Transverse colon (tissue), 4 donors: ENCODE measurements around the gene NXPE3. TPM values are rescaled to one million over a fixed set of nuclear protein-coding genes. Genes with fewer than 3 reads are reported as not detected.

Experiments
- DNase-seq: peaks from one replicate; pipeline ENCODE4 v3.0.0-alpha.2; 2019
- H3K27ac ChIP-seq, 4 donors: fragments of 200-600 bp; sonication (generic); 2 replicates each; pipeline ENCODE4 v1.5.1; 2016 to 2018; ENCODE audit warnings: inconsistent platforms in 4 of 4
- H3K27me3 ChIP-seq: fragments of 200-600 bp; sonication (generic); 2 replicates; pipeline ENCODE4 v1.5.1; 2017; ENCODE audit warnings: inconsistent platforms
- H3K36me3 ChIP-seq, 4 donors: fragments of 200-600 bp; sonication (generic); 2 replicates each; pipeline ENCODE4 v1.5.1; 2017 to 2019; ENCODE audit warnings: inconsistent platforms in 4 of 4
- H3K4me1 ChIP-seq, 4 donors: fragments of 200-600 bp; sonication (generic); 2 replicates each; pipeline ENCODE4 v1.5.1; 2017 to 2020; ENCODE audit warnings: inconsistent platforms in 4 of 4
- H3K4me3 ChIP-seq, 4 donors: fragments of 200-600 bp; sonication (generic); 1 replicate in 1 of 4; 2 replicates in 3 of 4; pipeline versions ENCODE4 v1.5.1 to v1.6.1; 2017 to 2019; ENCODE audit warnings: inconsistent platforms in 4 of 4
- H3K9me3 ChIP-seq, 2 donors: fragments of 200-600 bp; sonication (generic); 2 replicates each; pipeline ENCODE4 v1.5.1; 2017 to 2019; ENCODE audit warnings: inconsistent platforms in 2 of 2
- EP300 ChIP-seq: sonication (generic); formaldehyde crosslinking; IDR thresholded peaks from one replicate; pipeline ENCODE4 v1.6.1; 2017; ENCODE audit warnings: antibody characterized with exemption, low read depth
- POLR2A ChIP-seq: fragments of 450-650 bp; IDR thresholded peaks from one replicate; pipeline ENCODE4 v1.6.1; 2016; ENCODE audit warnings: antibody characterized with exemption, mild to moderate bottlenecking, moderate library complexity
- POLR2AphosphoS5 ChIP-seq, 3 donors: sonication (generic); formaldehyde crosslinking; IDR thresholded peaks; one replicate each; pipeline ENCODE4 v1.6.1; 2016; ENCODE audit warnings: antibody characterized with exemption in 3 of 3
- WGBS, 2 donors: methylation state at CpG; one replicate each; pipeline ENCODE4 v1.1.5; 2018; ENCODE audit warnings: low coverage in 1 of 2; 5-methylcytosine and 5-hydroxymethylcytosine counted together
- in situ Hi-C, 4 donors: fragments of 200-750 bp; cut with MboI; loops; one replicate each; pipeline versions ENCODE4 v1.15.0 to v1.15.1; 2017; ENCODE audit warnings: low sequenced_read_pairs in 3 of 4, low pct_ligation_motif_present in 1 of 4, low pct_unique_long_range_greater_than_20kb in 1 of 4
- intact Hi-C: fragments of 100-400 bp; cut with DNase I; formaldehyde crosslinking; loops from one replicate; pipeline ENCODE4 v1.15.1; 2023; ENCODE audit warnings: low total_unique reads
- total RNA-seq, 4 donors: library from RNA; depleted of rRNA; stranded (reverse); fragments of >200 nt; gene quantifications; one replicate each; pipeline ENCODE4 v1.1.0, GENCODE V29; 2016
- TF ChIP-seq, protein P1 (sequence below), 5 experiments: fragments of 200-600 bp in 3 of 5; fragments of 450-650 bp in 2 of 5; sonication (generic) in 3 of 5; IDR thresholded peaks; 1 replicate in 2 of 5; 2 replicates in 3 of 5; pipeline ENCODE4 v1.5.1; 2016 to 2017; ENCODE audit warnings: antibody characterized with exemption in 5 of 5, inconsistent platforms in 3 of 5, mild to moderate bottlenecking in 2 of 5, moderate library complexity in 1 of 5

NXPE3 gene
- total RNA-seq, 4 donors from 2014 or later: 2.2 to 8.1 (median 2.9) TPM

DNA sequence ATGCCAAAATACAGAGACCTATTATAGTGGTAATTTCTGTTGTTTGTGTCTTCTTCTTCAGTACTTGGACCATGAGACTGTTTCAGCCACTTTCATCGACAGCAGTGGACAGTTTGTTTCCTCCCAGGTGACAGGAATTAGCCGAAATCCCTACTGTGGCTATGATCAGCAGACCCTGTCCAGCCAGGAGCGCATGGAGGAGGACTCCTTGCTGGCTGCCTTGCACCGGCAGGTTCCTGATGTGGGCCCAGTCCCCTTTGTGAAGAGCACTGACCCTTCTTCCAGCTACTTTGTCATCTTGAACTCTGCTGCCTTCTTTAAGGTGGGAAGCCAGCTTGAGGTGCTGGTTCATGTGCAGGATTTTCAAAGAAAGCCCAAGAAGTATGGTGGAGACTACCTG lies 22.2 kb downstream of the NXPE3 start:
- DNase-seq: no peak
- H3K27ac ChIP-seq: no peak overlapping the region
- H3K4me3 ChIP-seq: no peak overlapping the region
- H3K9me3 ChIP-seq: no peaks in the 10 kb centered on the region
- no peaks in the 10 kb centered on the region for H3K27me3 ChIP-seq
- H3K4me1 ChIP-seq: peaks cover 0 to 11% (median 4%) of the 10 kb centered on the region in 4 donors
- no peaks in the 10 kb centered on the region for H3K36me3 ChIP-seq
- no peak for TF ChIP-seq POLR2A
- no peak for TF ChIP-seq POLR2AphosphoS5 (IDR thresholded peaks at IDR 0.05)
- TF ChIP-seq, protein P1, sequence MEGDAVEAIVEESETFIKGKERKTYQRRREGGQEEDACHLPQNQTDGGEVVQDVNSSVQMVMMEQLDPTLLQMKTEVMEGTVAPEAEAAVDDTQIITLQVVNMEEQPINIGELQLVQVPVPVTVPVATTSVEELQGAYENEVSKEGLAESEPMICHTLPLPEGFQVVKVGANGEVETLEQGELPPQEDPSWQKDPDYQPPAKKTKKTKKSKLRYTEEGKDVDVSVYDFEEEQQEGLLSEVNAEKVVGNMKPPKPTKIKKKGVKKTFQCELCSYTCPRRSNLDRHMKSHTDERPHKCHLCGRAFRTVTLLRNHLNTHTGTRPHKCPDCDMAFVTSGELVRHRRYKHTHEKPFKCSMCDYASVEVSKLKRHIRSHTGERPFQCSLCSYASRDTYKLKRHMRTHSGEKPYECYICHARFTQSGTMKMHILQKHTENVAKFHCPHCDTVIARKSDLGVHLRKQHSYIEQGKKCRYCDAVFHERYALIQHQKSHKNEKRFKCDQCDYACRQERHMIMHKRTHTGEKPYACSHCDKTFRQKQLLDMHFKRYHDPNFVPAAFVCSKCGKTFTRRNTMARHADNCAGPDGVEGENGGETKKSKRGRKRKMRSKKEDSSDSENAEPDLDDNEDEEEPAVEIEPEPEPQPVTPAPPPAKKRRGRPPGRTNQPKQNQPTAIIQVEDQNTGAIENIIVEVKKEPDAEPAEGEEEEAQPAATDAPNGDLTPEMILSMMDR (IDR thresholded peaks at IDR 0.05): no peak
- TF ChIP-seq EP300: no peak
- WGBS, 2 donors: 90 to 94% methylated on average over 3 to 4 of the region's 4 CpGs
- intact Hi-C loops (loop anchor here (10.0 kb wide), 1 partner anchor 54 kb away; no protein-coding TSS in a partner anchor), in situ Hi-C loops (loop anchor here (5.0 to 25.0 kb wide), 3 partner anchors 426 to 736 kb away; no protein-coding TSS in a partner anchor)

DNA sequence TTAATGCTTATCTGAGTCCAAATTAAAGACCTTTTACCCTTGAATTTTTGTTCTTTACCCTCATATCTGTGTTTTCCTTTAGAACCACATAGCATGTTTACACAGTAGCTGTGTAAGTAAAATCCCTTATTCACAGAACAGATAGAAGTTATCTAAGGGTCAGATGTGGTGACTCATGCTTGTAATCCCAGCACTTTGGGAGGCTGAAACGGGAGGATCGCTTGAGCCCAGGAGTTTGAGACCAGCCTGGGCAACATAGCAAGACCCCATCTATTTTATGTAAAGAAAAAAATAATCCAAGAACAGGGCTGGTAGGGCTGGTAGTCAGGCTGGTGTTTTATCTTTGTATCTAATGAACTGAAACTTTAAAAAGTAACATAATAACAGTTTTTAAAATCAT lies 23.2 kb downstream of the NXPE3 start:
- no peaks in the 10 kb centered on the region for H3K36me3 ChIP-seq
- H3K27me3 ChIP-seq: no peaks in the 10 kb centered on the region
- H3K4me3 ChIP-seq: no peak overlapping the region
- in situ Hi-C loops (loop anchor here (5.0 to 25.0 kb wide), 3 partner anchors 425 to 735 kb away; no protein-coding TSS in a partner anchor), intact Hi-C loops (loop anchor here (10.0 kb wide), 1 partner anchor 53 kb away; no protein-coding TSS in a partner anchor)
- no peak for DNase-seq
- H3K9me3 ChIP-seq: no peaks in the 10 kb centered on the region
- 64 to 70% methylated on average over 2 of the region's 2 CpGs for WGBS, 2 donors
- H3K27ac ChIP-seq: no peak overlapping the region
- TF ChIP-seq EP300: no peak
- no peak for TF ChIP-seq POLR2AphosphoS5 (IDR thresholded peaks at IDR 0.05)
- H3K4me1 ChIP-seq: peaks cover 0 to 11% (median 4%) of the 10 kb centered on the region in 4 donors

DNA sequence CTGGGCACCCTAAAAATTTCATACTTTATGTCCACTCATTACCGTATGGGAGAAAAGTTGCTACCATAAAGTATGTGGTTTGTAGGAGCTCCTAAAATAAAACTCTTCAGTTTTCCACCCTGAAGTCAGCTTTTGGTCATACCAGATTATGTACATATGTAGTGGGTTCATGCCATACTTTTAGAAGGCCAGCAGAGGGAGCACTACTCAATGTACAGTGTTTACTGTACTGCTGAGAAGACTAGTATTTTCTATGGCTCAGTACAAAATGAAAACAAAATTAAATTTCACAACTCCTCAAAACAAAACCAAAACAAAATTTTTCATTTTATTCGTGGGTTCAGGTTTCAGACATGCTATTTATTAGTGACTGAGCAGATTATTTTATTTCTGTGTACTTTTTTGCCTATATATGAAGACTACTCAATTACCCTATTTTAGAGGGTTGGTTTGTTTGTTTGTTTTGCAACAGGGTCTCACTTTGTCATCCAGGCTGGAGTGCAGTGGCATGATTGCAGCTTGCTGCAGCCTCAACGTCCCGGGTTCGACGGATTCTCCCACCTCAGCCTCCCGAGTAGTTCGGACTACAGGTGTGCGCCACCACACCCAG lies 24.3 kb downstream of the NXPE3 start:
- no peaks in the 10 kb centered on the region for H3K36me3 ChIP-seq
- no peaks in the 10 kb centered on the region for H3K9me3 ChIP-seq
- WGBS, 2 donors: 66 to 75% methylated on average over 7 to 9 of the region's 9 CpGs
- H3K4me3 ChIP-seq: no peak overlapping the region
- TF ChIP-seq, protein P1 (IDR thresholded peaks at IDR 0.05): peak; percentile 80 to 90 (median 83)
- no peak for TF ChIP-seq POLR2AphosphoS5 (IDR thresholded peaks at IDR 0.05)
- in situ Hi-C loops (loop anchor here (5.0 to 25.0 kb wide), 3 partner anchors 424 to 734 kb away; no protein-coding TSS in a partner anchor), intact Hi-C loops (loop anchor here (10.0 kb wide), 1 partner anchor 52 kb away; no protein-coding TSS in a partner anchor)
- peaks cover 0 to 11% (median 4%) of the 10 kb centered on the region in 4 donors for H3K4me1 ChIP-seq
- no peaks in the 10 kb centered on the region for H3K27me3 ChIP-seq
- no peak overlapping the region for H3K27ac ChIP-seq
- DNase-seq: peak; percentile 51

DNA sequence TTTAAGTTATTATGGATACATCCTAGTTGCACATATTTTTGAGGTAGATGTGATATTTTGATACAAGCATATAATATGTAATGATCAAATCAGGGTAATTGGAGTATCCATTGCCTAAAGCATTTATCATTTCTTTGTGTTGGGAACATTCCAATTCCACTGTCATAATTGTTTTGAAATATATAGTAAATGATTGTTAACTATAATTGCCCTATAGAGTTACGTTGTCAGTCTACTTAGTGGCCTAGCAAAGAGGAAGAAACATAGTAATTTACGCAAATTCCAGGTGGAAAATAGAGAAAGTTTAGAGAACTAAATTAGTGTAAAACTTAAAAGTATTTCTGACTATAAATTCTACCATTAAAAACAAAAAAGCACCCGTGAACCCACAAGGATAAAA lies 24.9 kb downstream of the NXPE3 start:
- DNase-seq: no peak
- in situ Hi-C loops (loop anchor here (5.0 to 25.0 kb wide), 3 partner anchors 423 to 733 kb away; no protein-coding TSS in a partner anchor), intact Hi-C loops (loop anchor here (10.0 kb wide), 1 partner anchor 51 kb away; no protein-coding TSS in a partner anchor)
- no peaks in the 10 kb centered on the region for H3K27me3 ChIP-seq
- no peak overlapping the region for H3K27ac ChIP-seq
- peaks cover 0 to 13% (median 4%) of the 10 kb centered on the region in 4 donors for H3K4me1 ChIP-seq
- 55 to 76% methylated on average over 3 of the region's 3 CpGs for WGBS, 2 donors
- TF ChIP-seq POLR2A (no peak), EP300 (no peak), POLR2AphosphoS5 (IDR thresholded peaks at IDR 0.05) (no peak)
- TF ChIP-seq, protein P1 (IDR thresholded peaks at IDR 0.05): no peak
- no peaks in the 10 kb centered on the region for H3K9me3 ChIP-seq
- H3K36me3 ChIP-seq: no peaks in the 10 kb centered on the region
- H3K4me3 ChIP-seq: no peak overlapping the region
